ENCODE results near the gene INCA1. TPM values are rescaled to one million over a fixed set of nuclear protein-coding genes. Genes with fewer than 3 reads are reported as not detected.

INCA1 gene
- total and polyA plus RNA-seq, 2 of the 13 experiments (the other 11 are each of a cell fraction or from before 2014, with no cell fraction given), result 0.93 to 2.6 TPM

GRCh38 chr17:4987767-4988567 is 9.4 kb downstream of the INCA1 start (continued):
- TF ChIP-seq ZNF512B (CRISPR knock-in tag; IDR thresholded peaks at IDR 0.05; ENCODE audit: borderline replicate concordance) (no peak), AGO2 (optimal IDR thresholded peaks at IDR 0.05; ENCODE audit: low read depth, low read length) (no peak), GATA4 (IDR thresholded peaks at IDR 0.05; ENCODE audit: borderline replicate concordance, low read depth) (no peak), ZNF614 (CRISPR knock-in tag; IDR thresholded peaks at IDR 0.05; ENCODE audit: borderline replicate concordance) (peak; percentile 1; the same call in 1 of the 2 replicates), KMT2B (CRISPR knock-in tag; IDR thresholded peaks at IDR 0.05) (0 out of 2 replicates have a peak, but pooled peaks have one; percentile 26), ZNF432 (CRISPR knock-in tag; IDR thresholded peaks at IDR 0.05; ENCODE audit: borderline replicate concordance) (no peak), ZNF710 (CRISPR knock-in tag; IDR thresholded peaks at IDR 0.05; ENCODE audit: borderline replicate concordance) (no peak), TEF (CRISPR knock-in tag; IDR thresholded peaks at IDR 0.05) (no peak), STAT6 (CRISPR knock-in tag; IDR thresholded peaks at IDR 0.05; ENCODE audit: borderline replicate concordance) (no peak), ZNF331 (CRISPR knock-in tag; IDR thresholded peaks at IDR 0.05) (no peak), NPAS2 (CRISPR knock-in tag; IDR thresholded peaks at IDR 0.05; ENCODE audit: borderline replicate concordance) (no peak), PRMT3 (CRISPR knock-in tag; IDR thresholded peaks at IDR 0.05; ENCODE audit: borderline replicate concordance, low read depth) (no peak), ARNT (IDR thresholded peaks at IDR 0.05) (no peak), TBP (CRISPR knock-in tag; IDR thresholded peaks at IDR 0.05) (no peak), ZNF878 (CRISPR knock-in tag; IDR thresholded peaks at IDR 0.05) (no peak), ZNF335 (CRISPR knock-in tag; IDR thresholded peaks at IDR 0.05) (no peak), MED8 (CRISPR knock-in tag; IDR thresholded peaks at IDR 0.05; ENCODE audit: insufficient replicate concordance) (no peak), NFRKB (IDR thresholded peaks at IDR 0.05) (no peak), ZBTB2 (CRISPR knock-in tag; IDR thresholded peaks at IDR 0.05; ENCODE audit: low read depth) (no peak), SIX1 (CRISPR knock-in tag; IDR thresholded peaks at IDR 0.05; ENCODE audit: borderline replicate concordance) (no peak)

All from HepG2 (cell line).